ENCODE results near the gene PBXIP1. TPM values are rescaled to one million over a fixed set of nuclear protein-coding genes. Genes with fewer than 3 reads are reported as not detected.

PBXIP1 gene
- total RNA-seq, 1 donor from 2014 or later: 49.2 TPM

GRCh38 chr1:154962156-154962749, 6.4 kb upstream of the PBXIP1 start:
- no peak for DNase-seq
- intact Hi-C loops (cut with DNase I): loop anchor here (5.0 kb wide), 1 partner anchor 100 kb away; the partner anchor contains the start of gene EFNA4

DNA sequence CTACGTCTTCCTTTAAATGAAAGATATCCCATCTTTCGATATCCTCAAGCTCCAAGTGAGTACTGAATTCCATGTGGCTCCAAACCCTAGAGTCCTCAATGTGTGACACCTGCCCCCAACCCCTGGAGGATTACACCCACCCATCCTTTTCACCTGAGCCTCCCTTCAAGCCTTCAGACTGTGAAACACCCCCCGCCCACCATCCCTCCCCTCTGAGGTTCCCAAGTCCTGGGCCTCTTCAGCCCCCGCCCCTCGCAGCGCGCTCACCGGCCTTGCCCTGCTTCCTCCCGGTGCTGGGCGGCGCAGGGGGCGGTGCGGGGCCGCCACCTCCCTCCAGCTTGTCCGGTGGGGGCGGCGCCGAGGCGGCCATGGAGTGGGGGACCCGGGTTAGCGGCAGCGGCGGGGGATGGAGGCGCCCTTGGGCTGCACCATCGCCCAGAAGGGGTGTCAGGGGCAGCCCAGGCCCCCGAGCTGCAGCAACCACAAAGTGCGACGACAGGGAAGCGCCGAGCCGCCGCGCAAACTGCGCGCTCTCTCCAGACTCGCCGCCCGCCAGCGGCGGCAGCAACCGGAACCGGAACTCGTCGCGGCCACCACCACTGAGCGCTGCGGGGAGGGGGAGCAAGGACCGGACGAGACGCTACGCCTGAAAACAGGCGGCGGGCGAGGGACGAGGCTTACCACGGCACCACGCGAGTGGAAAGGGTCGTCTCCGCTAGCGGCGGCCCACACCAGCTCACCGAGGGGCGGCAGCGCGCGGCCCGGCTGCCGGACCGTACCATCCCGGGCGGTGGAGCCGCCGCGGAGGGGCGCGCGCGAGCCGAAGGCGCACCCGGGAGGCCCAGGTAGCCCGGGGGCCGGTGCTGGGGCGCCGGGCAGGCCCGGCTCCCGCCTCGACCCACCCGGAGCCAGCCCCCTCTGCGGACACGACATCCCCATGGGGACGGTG, 5.6 kb upstream of the PBXIP1 start, which contains the start of gene PYGO2:
Gene PYGO2, minus strand, starts transcription at position 576 of the 949 bp plus-strand sequence. Its CDS starts 206 bp downstream, at position 370.
- DNase-seq: peak; percentile 88
- peak; percentile 90 for ATAC-seq (ENCODE audit: poor library complexity)
- intact Hi-C loops (cut with DNase I): loop anchor here (5.0 kb wide), 1 partner anchor 101 kb away; the partner anchor contains the start of gene EFNA4

More at GRCh38 chr1:154962156-154962749, 6.4 kb upstream of the PBXIP1 start:
- peak; percentile 18 for ATAC-seq (ENCODE audit: poor library complexity)

GRCh38 chr1:154960446-154961136, 4.7 kb upstream of the PBXIP1 start:
- no peak for DNase-seq
- intact Hi-C loops (cut with DNase I): loop anchor here (5.0 kb wide), 1 partner anchor 102 kb away; the partner anchor contains the start of gene EFNA4
- ATAC-seq (ENCODE audit: poor library complexity): no peak

GRCh38 chr1:154959426-154959780, 3.5 kb upstream of the PBXIP1 start:
- intact Hi-C loops (cut with DNase I): no loop called here
- ATAC-seq (ENCODE audit: poor library complexity) (no peak), DNase-seq (no peak)

DNA sequence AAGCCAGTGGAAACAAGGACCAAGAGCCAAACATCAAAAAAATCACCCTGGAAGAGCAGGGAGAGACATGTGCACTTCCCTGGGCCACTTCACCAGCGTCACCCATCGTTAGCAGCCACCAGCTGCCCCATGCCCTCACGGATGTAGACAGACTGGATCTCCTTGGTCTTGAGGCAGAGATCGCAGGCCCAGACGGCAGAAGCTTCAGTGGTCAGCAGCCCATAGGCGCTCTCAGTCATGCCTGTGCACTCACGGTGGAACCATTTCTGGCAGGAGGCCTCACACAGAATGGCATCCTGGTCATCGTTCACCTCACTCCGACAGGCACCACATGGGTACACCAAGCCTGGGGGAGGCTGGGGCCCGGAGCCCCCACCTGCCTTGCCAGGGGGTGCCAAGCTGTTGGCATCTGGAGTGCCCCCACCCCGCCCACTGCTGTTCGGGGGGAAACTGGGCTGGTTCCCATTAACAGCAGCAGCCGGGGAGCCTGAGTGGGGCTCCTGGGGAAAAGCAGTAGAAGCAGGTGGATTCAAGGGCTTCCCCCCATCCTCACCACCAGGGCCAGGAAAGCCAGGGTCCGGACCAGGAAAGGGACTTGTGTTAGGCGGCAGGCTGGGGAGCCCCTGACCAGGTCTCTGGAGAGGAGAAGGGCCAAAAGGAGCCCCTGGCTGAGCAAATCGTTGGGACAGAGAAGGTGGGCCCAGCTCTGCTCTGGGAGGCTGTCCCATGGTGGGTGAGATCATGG, 3.0 kb upstream of the PBXIP1 start:
- ATAC-seq (ENCODE audit: poor library complexity) (no peak), DNase-seq (no peak)
- intact Hi-C loops (cut with DNase I): no loop called here

GRCh38 chr1:154958036-154958435, 2.1 kb upstream of the PBXIP1 start:
- no peak for ATAC-seq (ENCODE audit: poor library complexity)
- DNase-seq: no peak
- intact Hi-C loops (cut with DNase I): no loop called here

DNA sequence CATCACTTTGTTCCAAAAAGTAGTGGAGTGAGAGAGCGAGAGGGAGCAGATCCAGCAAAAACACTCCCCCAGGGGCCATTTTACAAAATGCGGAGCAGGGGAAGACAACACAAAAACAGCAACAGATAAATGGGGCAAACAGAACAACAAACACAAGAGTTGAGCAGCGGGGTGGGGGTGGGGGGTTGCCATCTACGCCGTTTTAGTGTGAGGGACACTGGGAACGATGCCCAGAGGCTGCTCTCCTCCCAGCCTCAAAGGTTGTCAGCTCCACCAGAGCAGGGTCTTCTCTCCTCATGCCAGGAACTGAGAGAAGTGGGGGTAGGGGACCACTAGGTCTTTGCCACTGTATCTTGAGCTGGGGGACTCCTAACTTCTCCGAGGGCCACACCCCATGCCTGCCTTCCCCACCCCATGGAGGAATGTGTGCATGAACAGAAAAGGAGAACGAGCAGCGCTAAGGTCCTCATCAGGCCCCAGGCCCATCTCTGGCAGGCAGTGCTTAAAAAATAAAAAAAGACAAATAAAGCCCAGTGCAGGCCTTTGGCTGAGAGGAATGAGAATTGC, 1.3 kb upstream of the PBXIP1 start:
- intact Hi-C loops (cut with DNase I): no loop called here
- ATAC-seq (ENCODE audit: poor library complexity) (no peak), DNase-seq (no peak)

DNA sequence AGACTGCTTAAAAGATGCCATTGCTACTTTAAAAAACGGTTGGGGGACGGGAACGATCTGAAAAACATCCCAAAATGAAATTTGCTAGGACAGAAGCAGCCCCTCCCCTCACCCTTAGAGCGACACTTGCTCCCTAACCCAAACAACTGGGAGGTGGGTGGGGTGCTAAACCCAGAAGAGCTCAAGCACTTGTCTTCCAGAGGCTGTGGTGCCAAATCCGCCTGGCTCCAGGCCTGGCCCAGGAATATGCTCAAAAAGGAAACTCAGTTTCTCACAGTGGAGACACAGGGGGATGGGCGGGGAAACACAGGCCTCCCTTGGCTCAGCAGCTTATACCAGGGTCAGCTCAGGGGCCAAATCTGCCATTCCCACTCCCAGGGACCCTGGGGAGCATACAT, 644 bp upstream of the PBXIP1 start:
- ATAC-seq (ENCODE audit: poor library complexity) (peak; percentile 19), DNase-seq (peak; percentile 74)
- intact Hi-C loops (cut with DNase I): no loop called here

- no peak for ATAC-seq (ENCODE audit: poor library complexity)
Observed at GRCh38 chr1:154955039-154955717, 721 bp downstream of the PBXIP1 start.

GRCh38 chr1:154954541-154954940, 1.4 kb downstream of the PBXIP1 start:
- intact Hi-C loops (cut with DNase I): no loop called here
- DNase-seq: no peak
- ATAC-seq (ENCODE audit: poor library complexity): no peak

More at GRCh38 chr1:154955039-154955717, 721 bp downstream of the PBXIP1 start:
- DNase-seq: no peak
- intact Hi-C loops (cut with DNase I): no loop called here

DNA sequence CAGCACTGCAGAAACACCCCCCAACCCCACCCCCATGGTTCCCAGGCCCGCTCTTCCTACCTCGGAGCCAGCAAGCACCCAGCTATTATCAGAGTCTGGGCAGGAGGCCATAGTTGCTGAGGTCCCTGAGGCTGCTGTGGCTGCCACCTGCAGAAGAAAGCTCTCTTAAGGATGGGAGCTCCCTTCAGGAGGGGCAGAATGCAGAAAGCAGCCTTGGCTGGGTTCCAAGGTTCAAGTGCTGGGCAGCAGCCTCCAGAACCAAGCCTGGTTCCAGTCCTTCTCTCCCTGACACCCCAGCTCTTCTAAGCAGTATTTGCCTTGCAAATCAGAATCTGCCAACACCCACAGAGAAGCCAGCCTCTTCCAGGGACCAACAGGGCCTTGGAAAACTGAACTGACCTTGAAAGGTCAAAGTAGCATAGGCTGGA, 2.3 kb downstream of the PBXIP1 start:
- ATAC-seq (ENCODE audit: poor library complexity): no peak
- intact Hi-C loops (cut with DNase I): no loop called here
- DNase-seq: no peak

DNA sequence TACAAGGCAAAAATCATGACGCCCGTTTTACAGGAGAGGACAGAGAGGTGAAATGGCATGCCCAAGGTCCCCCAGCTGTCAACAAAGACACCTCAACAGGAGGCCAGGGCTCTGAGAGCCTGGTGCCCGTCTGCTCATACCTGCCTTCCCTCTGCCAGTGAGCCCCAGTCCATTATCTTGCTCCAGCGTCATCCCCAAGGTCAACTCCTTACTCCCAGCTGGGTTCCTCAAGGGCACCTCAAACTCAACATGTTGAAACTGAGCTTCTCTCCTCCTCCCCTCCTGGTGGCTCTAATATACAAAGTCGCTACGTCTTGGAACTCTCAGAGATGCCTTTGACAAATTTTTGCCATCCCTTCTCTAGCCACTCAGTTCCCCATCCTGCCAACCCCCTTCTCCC, 3.2 kb downstream of the PBXIP1 start:
- DNase-seq (no peak), ATAC-seq (ENCODE audit: poor library complexity) (no peak)
- intact Hi-C loops (cut with DNase I): no loop called here

- ATAC-seq (ENCODE audit: poor library complexity): no peak
- DNase-seq: no peak
- intact Hi-C loops (cut with DNase I): no loop called here
Observed at GRCh38 chr1:154951901-154952657, 3.8 kb downstream of the PBXIP1 start.

DNA sequence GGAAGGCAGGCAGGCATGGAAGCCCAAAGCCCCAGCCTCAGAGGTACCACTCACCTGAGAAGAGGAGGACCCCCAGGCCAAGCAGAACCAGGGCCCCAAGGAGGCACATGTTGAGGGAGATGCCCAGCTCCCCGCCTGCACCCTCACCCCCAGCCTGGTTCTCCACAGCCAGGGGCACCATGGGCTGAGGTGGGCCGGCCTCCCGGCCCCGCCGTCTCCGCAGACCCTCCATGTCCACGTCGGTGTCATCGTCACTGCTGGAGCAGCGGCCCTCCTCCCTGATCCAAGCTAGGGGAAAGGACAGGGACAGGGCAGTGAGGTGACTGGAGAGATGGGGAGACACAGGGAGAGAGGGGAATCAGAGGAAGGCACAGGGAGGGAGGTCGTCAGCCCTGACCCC, 7.8 kb downstream of the PBXIP1 start:
- DNase-seq (no peak), ATAC-seq (ENCODE audit: poor library complexity) (no peak)
- intact Hi-C loops (cut with DNase I): no loop called here

GRCh38 chr1:154945962-154946850, 9.7 kb downstream of the PBXIP1 start:
- DNase-seq (no peak), ATAC-seq (ENCODE audit: poor library complexity) (no peak)
- intact Hi-C loops (cut with DNase I): no loop called here

Data from Right ventricle myocardium superior (tissue), 1 donor.